HepG2 (cell line): ENCODE measurements around the gene TSKU. TPM values are rescaled to one million over a fixed set of nuclear protein-coding genes. Genes with fewer than 3 reads are reported as not detected.

Experiments used
- AGO1 ChIP-seq: fragments of 200-400 bp; formaldehyde crosslinking; IDR thresholded peaks from 2 replicates; pipeline ENCODE4 v1.6.1; 2017; ENCODE audit warnings: mild to moderate bottlenecking, low read depth, low read length, moderate library complexity; ENCODE audit not compliant: poor library complexity, severe bottlenecking
- BRCA1 ChIP-seq: sonication (generic); formaldehyde crosslinking; IDR thresholded peaks from 2 replicates; pipeline ENCODE4 v1.4.0; 2020; ENCODE audit warnings: missing genetic modification reagents
- KAT2B ChIP-seq: fragments of 150-350 bp; IDR thresholded peaks from 2 replicates; pipeline ENCODE4 v1.6.1; 2014; ENCODE audit warnings: low read depth, low read length, borderline replicate concordance
- KMT2B ChIP-seq: IDR thresholded peaks from 2 replicates; pipeline ENCODE4 v1.6.1; 2016; ENCODE audit warnings: missing genetic modification reagents, missing compliant biosample characterization
- MTA3 ChIP-seq: sonication (generic); formaldehyde crosslinking; IDR thresholded peaks from 2 replicates; pipeline ENCODE4 v1.4.0; 2020; ENCODE audit warnings: missing genetic modification reagents
- PAX8 ChIP-seq: sonication (generic); formaldehyde crosslinking; IDR thresholded peaks from 2 replicates; pipeline ENCODE4 v1.8.0; 2022; ENCODE audit warnings: mild to moderate bottlenecking, missing genetic modification reagents, borderline replicate concordance
- REPIN1 ChIP-seq: sonication (generic); formaldehyde crosslinking; IDR thresholded peaks from 2 replicates; pipeline ENCODE4 v1.8.0; 2022; ENCODE audit warnings: missing genetic modification reagents, low read depth, mild to moderate bottlenecking, borderline replicate concordance
- SIX1 ChIP-seq: sonication (generic); formaldehyde crosslinking; IDR thresholded peaks from 2 replicates; pipeline ENCODE4 v1.4.0; 2020; ENCODE audit warnings: missing genetic modification reagents, borderline replicate concordance
- SNAPC2 ChIP-seq: sonication (generic); formaldehyde crosslinking; IDR thresholded peaks from 2 replicates; pipeline ENCODE4 v1.8.1; 2022; ENCODE audit warnings: mild to moderate bottlenecking, missing genetic modification reagents
- ZKSCAN1 ChIP-seq: fragments of 150-350 bp; IDR thresholded peaks from 2 replicates; pipeline ENCODE4 v1.6.1; 2014; ENCODE audit warnings: low read length
- ZNF124 ChIP-seq: sonication (generic); formaldehyde crosslinking; IDR thresholded peaks from 2 replicates; pipeline ENCODE4 v1.4.0; 2020; ENCODE audit warnings: missing genetic modification reagents
- ZNF275 ChIP-seq: sonication (generic); formaldehyde crosslinking; IDR thresholded peaks from 2 replicates; pipeline ENCODE4 v1.8.0; 2022; ENCODE audit warnings: missing genetic modification reagents, mild to moderate bottlenecking, inconsistent platforms, borderline replicate concordance
- ZNF432 ChIP-seq: sonication (generic); formaldehyde crosslinking; IDR thresholded peaks from 2 replicates; pipeline ENCODE4 v1.5.0; 2020; ENCODE audit warnings: missing genetic modification reagents, mild to moderate bottlenecking, borderline replicate concordance
- ZNF557 ChIP-seq: sonication (generic); formaldehyde crosslinking; IDR thresholded peaks from 2 replicates; pipeline ENCODE4 v1.4.0; 2020; ENCODE audit warnings: missing genetic modification reagents
- polyA plus RNA-seq, 8 experiments: library from polyadenylated mRNA; depleted of rRNA in 3 of 8; stranded (reverse) in 7 of 8; unstranded in 1 of 8; fragments of >200 nt; fragmentation: Illumina TruSeq in 4 of 8; extraction: Trizol in 4 of 8; gene quantifications; 2 replicates each; pipeline versions ENCODE4 v1.2.1 to v1.2.3, GENCODE V29; 2011 to 2016; ENCODE audit warnings: low read depth in 4 of 8, missing spikeins in 1 of 8, mixed read lengths in 1 of 8; ENCODE audit not compliant: insufficient read depth in 1 of 8
- total RNA-seq, 5 experiments: library from RNA; depleted of rRNA; stranded (reverse); fragments of >200 nt; fragmentation: Illumina TruSeq; extraction: Trizol; gene quantifications; 2 replicates each; pipeline ENCODE4 v1.2.3, GENCODE V29; 2016; ENCODE audit warnings: low read depth in 1 of 5
- TF ChIP-seq, protein P1 (sequence below): sonication (generic); formaldehyde crosslinking; IDR thresholded peaks from 2 replicates; pipeline ENCODE4 v1.8.1; 2023; ENCODE audit warnings: mild to moderate bottlenecking, missing genetic modification reagents, borderline replicate concordance
- TF ChIP-seq, protein P2 (sequence below): IDR thresholded peaks from 2 replicates; pipeline ENCODE4 v1.6.1; 2016; ENCODE audit warnings: low read depth, missing genetic modification reagents, missing compliant biosample characterization
- TF ChIP-seq, protein P3 (sequence below), 2 experiments: sonication (generic) in 1 of 2; formaldehyde crosslinking in 1 of 2; IDR thresholded peaks; 2 replicates each; pipeline versions ENCODE4 v1.6.1 to v1.9.0; 2014 to 2022; ENCODE audit warnings: antibody characterized with exemption in 1 of 2, borderline replicate concordance in 1 of 2, inconsistent platforms in 1 of 2, low read depth in 1 of 2, missing genetic modification reagents in 1 of 2

The TSKU gene
- total and polyA plus RNA-seq, 2 of the 13 experiments (the other 11 are each of a cell fraction or from before 2014, with no cell fraction given) = 20.3 to 21.4 TPM

DNA sequence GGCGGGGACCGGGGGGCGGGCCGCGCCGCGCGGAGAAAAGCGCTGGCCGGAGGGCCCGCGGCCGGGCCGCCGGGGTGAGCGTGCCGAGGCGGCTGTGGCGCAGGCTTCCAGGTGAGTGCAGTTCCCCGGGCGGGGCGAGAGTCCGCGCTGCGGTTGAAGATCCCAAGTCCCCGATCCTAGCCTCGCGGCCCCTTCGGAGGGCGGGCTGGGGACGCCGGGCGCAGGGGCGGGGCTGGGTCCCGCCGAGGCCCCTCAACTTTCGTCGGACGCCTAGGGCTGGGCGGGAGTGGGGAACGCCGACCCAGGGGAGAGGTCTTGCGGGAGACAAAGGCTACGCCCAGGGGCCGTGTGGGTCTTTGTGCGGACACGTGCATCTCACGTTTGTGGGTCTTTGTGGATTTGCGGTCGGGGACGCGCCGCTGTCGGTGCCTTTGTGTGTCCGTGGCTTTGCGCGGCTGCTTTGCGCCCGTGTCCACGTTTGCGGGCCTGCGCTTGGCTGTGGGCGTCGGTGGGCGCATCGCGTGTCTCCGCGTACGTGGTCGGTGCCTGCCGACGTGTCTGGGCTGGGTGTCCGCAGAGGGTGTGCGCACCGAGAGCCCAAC, at the start of gene TSKU (continued):
- TF ChIP-seq PAX8 (no peak), REPIN1 (CRISPR knock-in tag) (no peak), ZKSCAN1 (no peak), ZNF275 (CRISPR knock-in tag) (peak; percentile 31; the same call in 1 of the 2 replicates), BRCA1 (no peak), SNAPC2 (CRISPR knock-in tag) (no peak), KMT2B (CRISPR knock-in tag) (no peak), MTA3 (CRISPR knock-in tag) (no peak), AGO1 (no peak), ZNF124 (no peak), ZNF557 (no peak), KAT2B (no peak), ZNF432 (CRISPR knock-in tag) (no peak), SIX1 (CRISPR knock-in tag) (no peak)
- TF ChIP-seq, protein P1, sequence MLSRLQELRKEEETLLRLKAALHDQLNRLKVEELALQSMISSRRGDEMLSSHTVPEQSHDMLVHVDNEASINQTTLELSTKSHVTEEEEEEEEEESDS (CRISPR knock-in tag) = no peak
- TF ChIP-seq, protein P2, sequence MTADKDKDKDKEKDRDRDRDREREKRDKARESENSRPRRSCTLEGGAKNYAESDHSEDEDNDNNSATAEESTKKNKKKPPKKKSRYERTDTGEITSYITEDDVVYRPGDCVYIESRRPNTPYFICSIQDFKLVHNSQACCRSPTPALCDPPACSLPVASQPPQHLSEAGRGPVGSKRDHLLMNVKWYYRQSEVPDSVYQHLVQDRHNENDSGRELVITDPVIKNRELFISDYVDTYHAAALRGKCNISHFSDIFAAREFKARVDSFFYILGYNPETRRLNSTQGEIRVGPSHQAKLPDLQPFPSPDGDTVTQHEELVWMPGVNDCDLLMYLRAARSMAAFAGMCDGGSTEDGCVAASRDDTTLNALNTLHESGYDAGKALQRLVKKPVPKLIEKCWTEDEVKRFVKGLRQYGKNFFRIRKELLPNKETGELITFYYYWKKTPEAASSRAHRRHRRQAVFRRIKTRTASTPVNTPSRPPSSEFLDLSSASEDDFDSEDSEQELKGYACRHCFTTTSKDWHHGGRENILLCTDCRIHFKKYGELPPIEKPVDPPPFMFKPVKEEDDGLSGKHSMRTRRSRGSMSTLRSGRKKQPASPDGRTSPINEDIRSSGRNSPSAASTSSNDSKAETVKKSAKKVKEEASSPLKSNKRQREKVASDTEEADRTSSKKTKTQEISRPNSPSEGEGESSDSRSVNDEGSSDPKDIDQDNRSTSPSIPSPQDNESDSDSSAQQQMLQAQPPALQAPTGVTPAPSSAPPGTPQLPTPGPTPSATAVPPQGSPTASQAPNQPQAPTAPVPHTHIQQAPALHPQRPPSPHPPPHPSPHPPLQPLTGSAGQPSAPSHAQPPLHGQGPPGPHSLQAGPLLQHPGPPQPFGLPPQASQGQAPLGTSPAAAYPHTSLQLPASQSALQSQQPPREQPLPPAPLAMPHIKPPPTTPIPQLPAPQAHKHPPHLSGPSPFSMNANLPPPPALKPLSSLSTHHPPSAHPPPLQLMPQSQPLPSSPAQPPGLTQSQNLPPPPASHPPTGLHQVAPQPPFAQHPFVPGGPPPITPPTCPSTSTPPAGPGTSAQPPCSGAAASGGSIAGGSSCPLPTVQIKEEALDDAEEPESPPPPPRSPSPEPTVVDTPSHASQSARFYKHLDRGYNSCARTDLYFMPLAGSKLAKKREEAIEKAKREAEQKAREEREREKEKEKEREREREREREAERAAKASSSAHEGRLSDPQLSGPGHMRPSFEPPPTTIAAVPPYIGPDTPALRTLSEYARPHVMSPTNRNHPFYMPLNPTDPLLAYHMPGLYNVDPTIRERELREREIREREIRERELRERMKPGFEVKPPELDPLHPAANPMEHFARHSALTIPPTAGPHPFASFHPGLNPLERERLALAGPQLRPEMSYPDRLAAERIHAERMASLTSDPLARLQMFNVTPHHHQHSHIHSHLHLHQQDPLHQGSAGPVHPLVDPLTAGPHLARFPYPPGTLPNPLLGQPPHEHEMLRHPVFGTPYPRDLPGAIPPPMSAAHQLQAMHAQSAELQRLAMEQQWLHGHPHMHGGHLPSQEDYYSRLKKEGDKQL (CRISPR knock-in tag) = no peak
- TF ChIP-seq, protein P3, sequence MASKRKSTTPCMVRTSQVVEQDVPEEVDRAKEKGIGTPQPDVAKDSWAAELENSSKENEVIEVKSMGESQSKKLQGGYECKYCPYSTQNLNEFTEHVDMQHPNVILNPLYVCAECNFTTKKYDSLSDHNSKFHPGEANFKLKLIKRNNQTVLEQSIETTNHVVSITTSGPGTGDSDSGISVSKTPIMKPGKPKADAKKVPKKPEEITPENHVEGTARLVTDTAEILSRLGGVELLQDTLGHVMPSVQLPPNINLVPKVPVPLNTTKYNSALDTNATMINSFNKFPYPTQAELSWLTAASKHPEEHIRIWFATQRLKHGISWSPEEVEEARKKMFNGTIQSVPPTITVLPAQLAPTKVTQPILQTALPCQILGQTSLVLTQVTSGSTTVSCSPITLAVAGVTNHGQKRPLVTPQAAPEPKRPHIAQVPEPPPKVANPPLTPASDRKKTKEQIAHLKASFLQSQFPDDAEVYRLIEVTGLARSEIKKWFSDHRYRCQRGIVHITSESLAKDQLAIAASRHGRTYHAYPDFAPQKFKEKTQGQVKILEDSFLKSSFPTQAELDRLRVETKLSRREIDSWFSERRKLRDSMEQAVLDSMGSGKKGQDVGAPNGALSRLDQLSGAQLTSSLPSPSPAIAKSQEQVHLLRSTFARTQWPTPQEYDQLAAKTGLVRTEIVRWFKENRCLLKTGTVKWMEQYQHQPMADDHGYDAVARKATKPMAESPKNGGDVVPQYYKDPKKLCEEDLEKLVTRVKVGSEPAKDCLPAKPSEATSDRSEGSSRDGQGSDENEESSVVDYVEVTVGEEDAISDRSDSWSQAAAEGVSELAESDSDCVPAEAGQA (IDR thresholded peaks at IDR 0.05; ENCODE audit: low read depth) = no peak
- TF ChIP-seq, protein P3 (CRISPR knock-in tag; IDR thresholded peaks at IDR 0.05; ENCODE audit: borderline replicate concordance) = no peak
